Small intestine (tissue), 7 donors: Measurements from ENCODE around the gene PDCD7. TPM values are rescaled to one million over a fixed set of nuclear protein-coding genes. Genes with fewer than 3 reads are reported as not detected.
"Not testable (repeated sequence)": the region's sequence is repeated elsewhere in the genome, so short reads cannot be mapped to it uniquely, and the experiment has no call there.

Source experiments
- DNase-seq, 2 donors: peaks; one replicate each; pipeline versions ENCODE4 v3.0.0 to v3.0.0-alpha.2; 2013
- FAIRE-seq: peaks from 2 replicates; lab custom pipeline; 2012; peaks lifted over from hg19 to GRCh38; lab: Jason Lieb, UNC
- H3K27ac ChIP-seq, 3 donors: one replicate each; pipeline ENCODE4 v1.5.1; 2013; ENCODE audit warnings: low read length in 2 of 3, mild to moderate bottlenecking in 2 of 3, control low read depth in 1 of 3, inconsistent platforms in 1 of 3, low read depth in 1 of 3, moderate library complexity in 1 of 3
- H3K27me3 ChIP-seq, 3 donors: one replicate each; pipeline ENCODE4 v1.6.1; 2013; ENCODE audit warnings: low read length in 3 of 3, inconsistent platforms in 1 of 3; ENCODE audit not compliant: control insufficient read depth in 3 of 3, insufficient read depth in 3 of 3
- H3K36me3 ChIP-seq, 3 donors: one replicate each; pipeline ENCODE4 v1.6.1; 2013; ENCODE audit warnings: low read length in 3 of 3, inconsistent platforms in 1 of 3, low read depth in 1 of 3, mild to moderate bottlenecking in 1 of 3, moderate library complexity in 1 of 3; ENCODE audit not compliant: control insufficient read depth in 3 of 3, insufficient read depth in 2 of 3
- H3K4me1 ChIP-seq, 3 donors: one replicate each; pipeline ENCODE4 v1.6.1; 2013; ENCODE audit warnings: low read length in 2 of 3, inconsistent platforms in 1 of 3, low read depth in 1 of 3, mild to moderate bottlenecking in 1 of 3, moderate library complexity in 1 of 3; ENCODE audit not compliant: control insufficient read depth in 3 of 3, insufficient read depth in 2 of 3
- H3K4me3 ChIP-seq, 3 donors: one replicate each; pipeline ENCODE4 v1.5.1; 2013; ENCODE audit warnings: low read length in 3 of 3, control low read depth in 1 of 3, inconsistent platforms in 1 of 3, low read depth in 1 of 3, mild to moderate bottlenecking in 1 of 3, moderate library complexity in 1 of 3
- H3K9me3 ChIP-seq, 2 donors: one replicate each; pipeline ENCODE4 v1.6.1; 2013; ENCODE audit warnings: low read depth in 1 of 2, low read length in 1 of 2; ENCODE audit not compliant: control insufficient read depth in 2 of 2, insufficient read depth in 1 of 2
- WGBS, 3 donors: extraction: QIAGEN DNeasy Blood & Tissue Kit; methylation state at CpG; one replicate each; pipeline ENCODE4 v1.1.7; 2013; 5-methylcytosine and 5-hydroxymethylcytosine counted together
- polyA plus RNA-seq, 4 donors: library from polyadenylated mRNA; stranded (reverse) in 3 of 4; unstranded in 1 of 4; fragments of 200-250 nt in 3 of 4; fragments of 120-200 nt in 1 of 4; gene quantifications; one replicate each; pipeline versions ENCODE4 v1.2.1 to v1.2.3, GENCODE V29; 2013
- donor health status: healthy with polysubstance abuse.
- donor health status: control.
- donor health status: control.
- donor health status: Bipolar disorder and iron deficiency.
- donor health status: healthy.

The PDCD7 gene
- polyA plus RNA-seq, 4 donors, result 8.4 to 20.5 (median 11.9) TPM

DNA sequence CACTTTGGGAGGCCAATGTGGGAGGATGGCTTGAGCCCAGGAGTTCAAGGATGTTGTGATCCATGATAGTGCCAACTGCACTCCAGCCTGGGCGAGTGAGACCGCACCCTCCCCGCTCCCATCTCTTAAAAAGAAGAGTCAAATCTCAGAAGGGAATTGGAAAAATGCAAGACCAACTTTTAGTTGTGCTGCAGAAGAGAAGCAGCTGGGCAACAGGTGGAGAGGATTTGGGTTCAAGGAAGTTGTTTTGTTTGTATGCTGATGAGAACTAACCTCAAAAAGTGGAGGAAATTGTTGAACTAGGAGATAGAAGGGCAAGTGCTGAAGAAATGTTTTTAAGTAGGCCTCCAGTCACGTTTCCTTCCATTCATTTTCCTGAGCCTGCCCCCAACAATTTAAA lies 12.8 kb upstream of the PDCD7 start:
- FAIRE-seq (no peak), DNase-seq (no peak)
- Histone ChIP-seq H3K27me3 (no peaks in the 10 kb centered on the region), H3K4me1 (no peaks in the 10 kb centered on the region), H3K36me3 (peaks cover 0 to 26% (median 4%) of the 10 kb centered on the region in 3 donors), H3K4me3 (no peak overlapping the region), H3K27ac (no peak overlapping the region), H3K9me3 (no peaks in the 10 kb centered on the region)
- 82 to 97% (median 90%) methylated on average over 4 of the region's 4 CpGs for WGBS, 3 donors

DNA sequence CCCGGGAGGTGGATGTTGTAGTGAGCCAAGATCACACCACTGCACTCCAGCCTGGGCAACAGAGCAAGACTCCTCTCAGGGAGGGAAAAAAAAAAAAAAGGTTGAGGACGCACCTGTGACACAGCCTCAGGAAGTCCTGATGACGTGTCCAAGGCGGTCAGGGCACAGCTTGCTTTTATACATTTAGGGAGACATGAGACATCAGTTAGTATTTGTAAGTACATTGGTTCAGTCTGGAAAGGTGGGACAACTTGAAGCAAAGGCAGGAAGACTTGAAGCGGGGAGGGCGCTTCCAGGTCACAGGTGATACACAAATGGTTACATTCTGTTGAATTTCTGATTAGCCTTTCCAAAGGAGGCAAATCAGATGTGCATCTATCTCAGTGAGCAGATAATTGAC lies 5.0 kb upstream of the PDCD7 start:
- H3K4me1 ChIP-seq, DNase-seq, FAIRE-seq, H3K27me3 ChIP-seq, H3K4me3 ChIP-seq, H3K27ac ChIP-seq, H3K36me3 ChIP-seq: not testable (repeated sequence)
- H3K9me3 ChIP-seq, result peaks cover 0 to 13% of the 10 kb centered on the region in 2 donors
- 92 to 94% (median 93%) methylated on average over 6 of the region's 6 CpGs for WGBS, 3 donors

DNA sequence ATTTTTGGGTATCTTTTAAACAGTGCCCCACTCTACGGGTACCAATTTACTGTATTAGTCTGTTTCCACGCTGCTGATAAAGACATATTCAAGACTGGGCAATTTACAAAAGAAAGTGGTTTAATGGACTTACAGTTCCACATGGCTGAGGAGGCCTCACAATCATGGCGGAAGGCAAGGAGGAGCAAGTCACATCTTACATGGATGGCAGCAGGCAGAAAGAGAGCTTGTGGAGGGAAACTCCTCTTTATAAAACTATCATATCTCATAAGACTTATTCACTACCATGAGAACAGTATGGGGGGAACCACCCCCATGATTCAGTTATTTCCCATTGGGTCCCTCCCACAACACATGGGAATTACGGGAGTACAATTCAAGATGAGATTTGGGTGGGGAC lies 4.3 kb upstream of the PDCD7 start:
- 94 to 95% (median 95%) methylated on average over 4 of the region's 4 CpGs for WGBS, 3 donors
- not testable (repeated sequence) for H3K4me1 ChIP-seq, H3K27me3 ChIP-seq, H3K36me3 ChIP-seq, FAIRE-seq, H3K4me3 ChIP-seq, DNase-seq, H3K27ac ChIP-seq
- peaks cover 0 to 13% of the 10 kb centered on the region in 2 donors for H3K9me3 ChIP-seq

DNA sequence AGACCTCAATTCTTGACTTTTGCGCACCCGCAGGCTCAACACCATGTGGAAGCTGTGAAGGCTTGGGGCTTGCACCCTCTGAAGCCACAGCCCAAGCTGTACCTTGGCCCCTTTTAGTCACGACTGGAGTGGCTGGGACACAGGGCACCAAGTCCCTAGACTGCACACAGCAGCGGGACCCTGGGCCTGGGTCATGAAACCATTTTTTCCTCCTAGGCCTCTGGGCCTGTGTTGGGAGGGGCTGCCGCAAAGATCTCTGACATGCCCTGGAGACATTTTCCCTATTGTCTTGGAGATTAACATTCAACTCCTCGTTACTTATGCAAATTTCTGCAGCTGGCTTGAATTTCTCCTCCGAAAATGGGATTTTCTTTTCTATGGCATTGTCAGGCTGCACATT lies 3.5 kb upstream of the PDCD7 start:
- not testable (repeated sequence) for DNase-seq, FAIRE-seq, H3K4me3 ChIP-seq, H3K36me3 ChIP-seq, H3K27me3 ChIP-seq, H3K27ac ChIP-seq, H3K4me1 ChIP-seq
- H3K9me3 ChIP-seq, result peaks cover 0 to 13% of the 10 kb centered on the region in 2 donors
- WGBS, 3 donors, result 94 to 98% (median 98%) methylated on average over 7 of the region's 7 CpGs

DNA sequence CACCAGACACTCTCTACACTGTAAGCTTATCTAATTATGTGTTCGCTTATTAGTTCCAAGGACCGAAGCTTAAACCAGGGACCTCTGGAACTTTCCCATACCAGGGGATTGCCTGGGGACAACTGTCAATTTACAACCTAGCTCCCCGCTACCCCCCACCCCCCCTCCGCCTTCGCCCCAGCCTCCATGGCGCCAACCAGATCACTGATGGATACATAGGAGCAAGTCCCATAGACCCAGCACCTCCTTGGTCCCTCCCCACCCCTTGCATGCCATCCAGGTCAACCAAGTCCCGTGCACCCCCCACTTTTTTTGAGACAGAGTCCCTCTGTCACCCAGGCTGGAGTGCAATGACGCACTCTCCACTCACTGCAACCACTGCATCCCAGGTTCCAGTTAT lies 930 bp upstream of the PDCD7 start:
- 56 to 84% (median 74%) methylated on average over 8 of the region's 8 CpGs for WGBS, 3 donors
- Histone ChIP-seq H3K4me3 (no peak overlapping the region), H3K36me3 (peaks cover 0 to 10% (median under 1%) of the 10 kb centered on the region in 3 donors), H3K4me1 (peaks cover 0 to 2% (median 0%) of the 10 kb centered on the region in 3 donors), H3K27me3 (no peaks in the 10 kb centered on the region), H3K27ac (no peak overlapping the region), H3K9me3 (peaks cover 0 to 13% of the 10 kb centered on the region in 2 donors)
- DNase-seq (no peak), FAIRE-seq (no peak)

DNA sequence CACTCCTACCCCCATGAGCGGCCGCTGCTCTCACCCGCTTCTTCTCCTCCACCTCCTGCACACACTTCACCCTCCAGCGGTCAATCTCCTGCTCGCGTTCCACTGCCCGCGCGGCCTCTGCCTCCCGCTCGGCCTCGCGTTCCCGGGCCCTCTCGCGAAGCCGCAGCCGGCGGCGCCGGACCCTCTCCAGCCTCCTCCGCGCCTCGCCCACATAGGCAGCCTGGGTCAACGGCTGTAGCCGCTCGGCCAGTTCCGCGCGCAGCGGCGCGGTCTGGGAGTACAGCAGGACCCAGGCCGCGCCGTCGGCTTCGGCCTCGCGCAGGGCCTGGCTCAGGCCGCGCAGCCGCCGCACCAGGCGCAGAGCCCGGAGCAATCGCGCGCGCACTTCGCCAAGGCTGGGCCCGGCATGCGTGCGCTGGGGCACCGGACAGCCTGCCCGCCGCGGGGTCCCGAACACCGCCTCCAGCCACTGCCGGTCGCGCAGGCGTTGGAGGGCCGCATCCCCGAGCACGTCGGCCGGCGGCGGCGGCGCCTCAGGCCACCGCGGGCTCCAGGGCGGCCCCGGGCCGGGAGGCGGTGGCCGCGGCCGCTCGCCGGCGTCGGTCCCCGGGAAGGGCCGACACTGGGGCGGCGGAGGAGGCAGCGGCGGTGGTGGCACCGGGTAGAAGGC lies 595 bp downstream of the PDCD7 start:
- H3K27ac ChIP-seq, result peak overlapping the region; percentile 76 to 91 (median 84)
- DNase-seq, result peak; percentile 45 to 83
- peak overlapping the region; percentile 65 to 76 (median 71) for H3K4me3 ChIP-seq
- FAIRE-seq, result no peak
- peaks cover 0 to 17% (median 7%) of the 10 kb centered on the region in 3 donors for H3K36me3 ChIP-seq
- 0 to 1% (median 0%) methylated on average over 58 to 93 of the region's 93 CpGs for WGBS, 3 donors
- H3K27me3 ChIP-seq, result no peaks in the 10 kb centered on the region
- H3K9me3 ChIP-seq, result peaks cover 0 to 12% of the 10 kb centered on the region in 2 donors
- H3K4me1 ChIP-seq, result peaks cover 0 to 2% (median 0%) of the 10 kb centered on the region in 3 donors

DNA sequence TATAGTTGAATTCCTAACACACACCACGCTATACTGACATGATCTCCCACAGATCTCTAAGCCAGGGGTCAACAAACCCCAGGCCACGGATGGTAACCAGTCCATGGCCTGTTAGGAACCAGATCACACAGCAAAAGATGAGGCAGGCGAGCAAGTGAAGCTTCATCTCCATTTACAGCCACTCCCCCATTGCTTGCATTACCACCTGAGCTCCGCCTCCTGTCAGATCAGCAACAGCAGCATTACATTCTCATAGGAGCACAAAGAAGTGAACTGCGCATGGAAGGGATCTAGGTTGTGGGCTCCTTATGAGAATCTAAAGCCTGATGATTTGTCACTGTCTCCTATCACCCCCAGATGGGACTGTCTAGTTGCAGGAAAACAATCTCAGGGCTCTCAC lies 2.7 kb downstream of the PDCD7 start:
- Histone ChIP-seq H3K9me3 (no peaks in the 10 kb centered on the region), H3K4me1 (peaks cover 0 to 2% (median 0%) of the 10 kb centered on the region in 3 donors), H3K27ac (no peak overlapping the region), H3K4me3 (no peak overlapping the region), H3K27me3 (no peaks in the 10 kb centered on the region), H3K36me3 (peaks cover 2 to 22% (median 10%) of the 10 kb centered on the region in 3 donors)
- DNase-seq, result peak in 1 of 2 donors; percentile 6
- FAIRE-seq, result no peak
- 85 to 87% (median 86%) methylated on average over 5 of the region's 5 CpGs for WGBS, 3 donors

DNA sequence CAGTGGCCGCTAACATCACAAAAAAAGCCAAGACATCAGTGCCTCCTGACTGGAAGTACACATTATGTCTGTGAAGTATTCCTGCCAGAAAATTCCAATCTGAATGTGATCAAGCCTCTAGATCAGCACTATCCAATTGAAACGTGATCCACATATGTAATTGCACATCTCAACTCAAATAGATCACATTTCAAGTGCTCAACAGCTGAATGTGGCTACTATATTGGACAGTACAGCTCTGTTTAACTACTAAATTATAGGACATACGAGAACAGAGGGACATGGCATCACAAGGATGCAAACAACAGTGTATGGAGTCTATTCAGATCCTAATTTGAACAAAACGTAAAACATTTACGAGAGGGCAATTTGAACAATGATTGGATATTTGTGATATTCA lies 18.1 kb downstream of the PDCD7 start:
- H3K4me3 ChIP-seq, result no peak overlapping the region
- DNase-seq, result no peak
- H3K9me3 ChIP-seq, result no peaks in the 10 kb centered on the region
- H3K27me3 ChIP-seq, result no peaks in the 10 kb centered on the region
- peaks cover 7 to 52% (median 23%) of the 10 kb centered on the region in 3 donors for H3K36me3 ChIP-seq
- WGBS, 3 donors, result 80 to 87% (median 83%) methylated on average over 5 of the region's 5 CpGs
- no peak for FAIRE-seq
- H3K27ac ChIP-seq, result no peak overlapping the region
- no peaks in the 10 kb centered on the region for H3K4me1 ChIP-seq
